GM18520 (cell line): ENCODE data around the gene HIPK2.
"Not testable (repeated sequence)": the region's sequence is repeated elsewhere in the genome, so short reads cannot be mapped to it uniquely, and the experiment has no call there.

Source experiments
- ATAC-seq: cut with Tn5 transposase; IDR thresholded peaks from one replicate; pipeline ENCODE4 v1.9.1; 2021; ENCODE audit not compliant: unreplicated experiment

HIPK2 gene

DNA sequence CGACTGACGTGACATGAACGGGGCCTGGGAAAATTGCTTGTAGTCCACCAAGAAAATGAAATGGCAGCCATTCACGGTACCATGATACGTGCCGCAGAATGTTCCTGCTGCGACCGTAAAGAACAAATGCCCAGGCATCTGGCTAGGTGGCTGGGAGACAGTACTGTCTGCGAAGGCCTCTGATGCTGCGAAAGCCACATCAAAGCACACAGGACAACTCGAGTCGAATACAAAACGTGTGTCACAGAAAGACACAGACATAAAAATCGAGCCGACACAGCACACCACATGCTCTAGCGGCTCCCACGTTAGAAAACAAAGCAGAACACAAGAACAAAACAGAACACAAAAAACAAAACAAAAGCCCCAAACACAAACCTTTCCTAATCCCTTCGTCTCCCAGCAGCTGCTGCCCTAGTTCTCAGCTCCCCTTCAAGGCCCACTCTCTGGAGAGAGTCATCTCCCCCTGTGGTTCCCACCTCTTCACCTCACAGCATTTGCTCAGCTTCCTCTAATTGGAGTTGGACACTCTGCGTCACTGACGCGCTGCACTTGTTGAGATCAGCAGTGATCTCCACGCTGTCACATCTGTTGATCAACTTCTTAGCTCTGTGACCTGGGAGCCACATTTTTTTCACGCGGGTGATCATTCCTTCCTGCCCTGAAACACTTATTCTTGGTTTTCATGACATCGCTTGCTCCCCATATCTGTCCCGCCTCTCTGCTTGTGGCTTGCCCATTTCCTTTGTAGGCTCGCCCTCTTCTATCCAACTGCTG is 142.1 kb downstream of the HIPK2 start:
- ATAC-seq = no peak

DNA sequence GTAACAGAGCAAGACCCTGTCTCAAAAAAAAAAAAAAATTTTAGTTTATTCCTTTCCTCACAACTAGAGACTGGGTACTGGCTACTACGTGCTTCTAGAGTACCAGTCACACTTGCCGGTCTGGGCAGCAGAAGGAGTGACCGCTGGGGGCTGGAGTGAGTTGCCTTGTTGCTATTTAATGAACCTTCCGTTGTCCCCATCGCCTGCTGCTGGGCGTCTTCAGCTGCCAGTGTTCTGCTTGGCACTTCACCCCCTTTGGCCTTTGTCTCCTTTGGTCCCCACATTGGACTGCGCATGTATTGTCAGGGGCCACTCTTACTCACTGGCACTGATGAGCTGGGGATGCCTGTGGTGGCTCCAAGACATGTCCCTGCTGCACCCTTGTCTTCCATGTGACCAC is 143.7 kb downstream of the HIPK2 start:
- no peak for ATAC-seq

DNA sequence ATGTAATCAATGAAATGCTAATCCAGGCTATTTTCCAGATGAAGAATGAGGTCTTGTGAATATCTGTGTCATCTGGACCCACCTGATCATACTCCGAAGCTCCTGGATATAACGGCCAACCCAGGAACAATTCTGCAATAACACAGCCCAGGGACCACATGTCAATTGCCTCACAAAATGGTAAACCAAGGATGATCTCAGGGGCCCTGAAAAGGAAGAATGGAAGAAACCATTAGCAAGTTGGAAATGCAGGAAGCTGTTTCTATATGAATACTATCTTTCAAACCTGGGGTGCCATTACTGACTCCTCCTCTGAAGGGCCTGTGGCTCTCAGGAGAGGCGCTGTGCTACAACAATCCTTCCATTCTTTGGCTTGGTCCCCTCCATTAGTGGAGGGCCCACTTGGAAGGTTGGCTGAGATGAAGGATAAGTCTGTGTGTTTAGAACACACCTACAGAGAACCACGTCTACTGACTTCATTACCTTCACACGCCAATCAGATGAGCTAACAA is 146.2 kb downstream of the HIPK2 start:
- no peak for ATAC-seq

DNA sequence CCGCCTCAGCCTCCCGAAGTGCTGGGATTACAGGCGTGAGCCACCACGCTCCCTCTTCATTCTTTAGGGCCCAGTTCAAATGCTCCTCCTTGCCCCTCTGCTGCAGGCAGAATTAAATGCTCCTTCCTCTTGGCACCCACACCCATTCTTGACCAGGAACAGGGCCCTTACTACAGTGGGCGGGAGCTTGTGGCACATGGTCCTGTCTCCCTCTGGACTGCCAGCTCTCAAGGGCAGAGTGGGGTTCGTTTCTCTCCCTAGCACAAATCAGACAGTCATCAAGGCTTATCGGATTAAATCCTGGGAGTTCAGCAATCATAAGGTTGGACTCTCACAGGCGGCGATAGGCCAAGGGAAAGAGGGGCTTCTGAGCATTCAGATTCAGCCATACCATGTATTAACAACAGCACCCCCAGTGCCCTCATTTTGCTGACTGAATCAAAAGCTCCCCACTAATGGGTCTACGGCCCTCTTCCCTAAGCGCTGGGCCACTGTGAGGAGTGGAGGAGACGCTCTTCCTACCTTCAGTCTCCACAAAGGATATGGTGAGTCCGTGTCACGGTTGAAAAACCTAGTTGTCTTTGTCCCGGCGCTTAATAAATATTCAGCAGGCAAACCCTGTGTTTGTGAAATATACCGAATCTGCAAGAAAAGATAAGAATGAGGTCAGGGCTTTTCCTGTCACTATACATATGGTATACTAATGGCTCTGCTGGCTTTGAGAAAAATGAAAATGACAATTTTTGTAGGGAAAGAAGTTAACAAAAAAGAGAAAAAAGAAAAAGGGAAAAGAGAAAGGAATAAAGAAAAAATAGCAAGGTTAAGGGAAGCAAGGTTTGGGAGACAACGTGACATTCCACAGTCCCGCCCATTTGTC is 146.9 kb downstream of the HIPK2 start:
- no peak for ATAC-seq

DNA sequence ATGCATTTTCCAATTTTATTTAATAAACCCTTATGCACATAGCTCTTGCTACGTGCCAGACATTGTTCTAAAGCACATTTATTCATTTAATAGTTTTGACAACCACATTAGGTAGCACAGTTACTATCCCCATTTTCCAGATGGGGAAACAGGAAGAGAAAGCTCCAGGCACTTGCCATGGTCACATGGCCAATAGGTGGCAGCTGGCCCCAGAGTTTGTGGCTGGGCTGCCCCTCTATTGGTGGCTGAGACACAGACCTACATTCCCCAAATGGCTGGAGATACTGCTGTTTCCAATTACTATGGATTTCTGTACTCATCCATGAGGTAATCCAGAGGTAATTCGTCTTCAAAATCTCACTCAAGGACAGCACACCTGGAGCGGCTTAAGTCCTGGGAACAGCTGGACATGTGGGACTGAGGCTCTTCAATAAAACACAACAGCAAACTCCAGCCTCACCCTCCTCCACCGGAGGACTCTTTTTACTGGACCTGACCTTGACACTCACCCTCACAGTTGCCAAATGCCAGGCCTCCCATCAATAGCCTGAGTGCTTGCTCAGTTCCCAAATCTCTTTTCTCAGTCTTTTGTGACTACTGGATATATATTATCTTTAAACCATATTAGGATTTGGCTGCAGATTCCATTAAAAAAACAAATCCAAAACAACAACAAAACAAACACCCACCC is 148.3 kb downstream of the HIPK2 start:
- ATAC-seq = no peak

DNA sequence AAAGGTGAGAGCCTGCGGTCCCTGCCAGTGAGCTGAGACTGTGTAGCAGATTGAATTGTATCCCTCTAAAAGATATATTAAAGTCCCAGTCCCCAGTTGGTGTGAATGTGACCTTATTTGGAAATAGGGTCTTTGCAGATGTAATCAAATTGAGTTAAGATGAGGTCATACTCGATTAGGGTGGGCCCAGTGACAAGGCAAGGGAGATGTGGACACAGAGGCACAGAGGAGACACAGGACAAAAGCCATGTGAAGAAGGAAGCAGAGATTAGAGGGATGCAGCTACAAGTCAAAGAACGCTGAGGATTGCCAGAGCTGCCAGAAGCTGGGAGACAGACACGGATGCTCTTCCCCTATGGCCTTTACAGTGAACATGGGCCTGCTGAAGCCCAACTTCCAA is 150.0 kb downstream of the HIPK2 start:
- ATAC-seq = no peak

DNA sequence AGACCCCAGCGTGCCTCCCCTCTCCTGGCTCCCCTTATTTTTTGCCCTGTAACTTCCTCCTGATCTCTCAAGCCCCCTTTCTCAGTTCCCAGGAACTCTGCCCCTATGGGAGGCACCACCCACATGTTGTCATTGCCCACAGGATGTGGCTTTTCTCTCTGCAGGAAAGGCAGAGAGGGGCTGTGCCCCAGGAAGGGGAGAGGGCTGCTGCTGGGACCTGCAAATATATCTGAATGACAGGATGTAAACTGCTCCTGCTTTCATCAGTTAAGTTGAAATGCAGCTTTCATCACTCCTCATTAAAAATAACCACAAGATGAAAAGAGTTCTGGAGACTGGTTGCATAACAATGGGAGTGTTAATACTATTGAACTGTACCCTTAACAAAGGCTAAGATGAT is 151.0 kb downstream of the HIPK2 start:
- no peak for ATAC-seq

DNA sequence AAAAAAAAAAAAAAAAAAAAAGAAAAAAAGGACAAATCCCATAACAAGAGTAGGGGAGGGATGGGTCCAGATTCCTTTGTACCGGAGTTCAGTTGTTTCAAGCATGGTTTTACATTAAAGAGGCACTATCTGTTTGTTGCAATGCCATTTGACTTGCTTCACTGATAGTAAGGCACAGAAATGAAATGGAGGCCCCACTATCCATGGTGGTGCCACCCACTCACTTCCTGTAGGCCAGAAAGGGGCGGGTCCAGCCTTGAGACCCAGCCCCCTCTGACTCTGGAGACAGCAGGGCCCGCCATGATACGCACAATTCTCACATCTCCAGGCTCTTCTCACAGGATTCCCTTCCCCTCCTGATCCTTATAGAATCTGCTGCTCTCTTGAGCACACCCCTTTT is 154.3 kb downstream of the HIPK2 start:
- ATAC-seq = no peak

DNA sequence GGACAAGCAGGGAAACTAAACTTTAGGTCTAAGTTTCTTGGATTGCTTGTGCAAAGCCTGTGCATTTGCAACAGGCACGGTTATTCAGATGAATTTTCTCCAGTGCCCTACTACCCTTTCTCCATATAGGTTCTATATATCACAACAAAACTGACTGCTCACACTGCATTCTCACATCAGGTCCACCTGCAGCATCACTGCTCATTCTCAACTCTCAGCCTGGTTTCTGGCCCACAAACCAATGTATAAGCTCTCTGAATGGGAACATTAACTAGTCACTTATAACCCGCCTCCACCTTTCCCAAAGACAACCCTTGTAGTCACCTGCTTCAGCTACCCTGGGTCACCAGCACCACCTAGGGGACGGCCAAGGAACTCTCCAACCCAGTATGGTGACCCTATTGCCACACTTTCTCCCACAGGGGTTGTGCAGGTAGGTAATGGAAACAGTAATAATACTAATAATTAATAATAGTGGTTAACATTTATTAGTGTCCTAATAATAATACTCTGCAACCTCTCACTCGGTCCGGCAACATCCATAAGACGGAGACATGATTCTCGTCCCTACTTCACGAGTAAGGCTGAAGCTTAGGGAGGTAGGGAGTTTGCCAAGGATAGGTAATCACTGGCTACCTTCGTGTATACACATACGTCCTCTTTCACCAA is 157.0 kb downstream of the HIPK2 start:
- ATAC-seq = no peak

DNA sequence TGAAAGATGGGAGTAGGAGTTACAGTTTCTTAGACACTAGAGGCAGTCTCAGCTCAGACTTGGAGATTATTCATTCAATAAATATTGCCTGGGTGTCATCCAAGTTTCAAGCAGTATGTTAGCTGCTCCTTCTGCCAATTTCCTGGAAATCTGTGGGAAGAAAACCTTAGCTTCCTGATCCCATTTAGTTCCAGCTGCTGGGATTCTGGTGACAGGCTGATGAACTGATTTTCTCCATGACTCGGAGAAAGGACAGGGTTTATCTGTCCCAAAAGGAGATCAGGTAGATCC is 158.5 kb downstream of the HIPK2 start:
- ATAC-seq = no peak

DNA sequence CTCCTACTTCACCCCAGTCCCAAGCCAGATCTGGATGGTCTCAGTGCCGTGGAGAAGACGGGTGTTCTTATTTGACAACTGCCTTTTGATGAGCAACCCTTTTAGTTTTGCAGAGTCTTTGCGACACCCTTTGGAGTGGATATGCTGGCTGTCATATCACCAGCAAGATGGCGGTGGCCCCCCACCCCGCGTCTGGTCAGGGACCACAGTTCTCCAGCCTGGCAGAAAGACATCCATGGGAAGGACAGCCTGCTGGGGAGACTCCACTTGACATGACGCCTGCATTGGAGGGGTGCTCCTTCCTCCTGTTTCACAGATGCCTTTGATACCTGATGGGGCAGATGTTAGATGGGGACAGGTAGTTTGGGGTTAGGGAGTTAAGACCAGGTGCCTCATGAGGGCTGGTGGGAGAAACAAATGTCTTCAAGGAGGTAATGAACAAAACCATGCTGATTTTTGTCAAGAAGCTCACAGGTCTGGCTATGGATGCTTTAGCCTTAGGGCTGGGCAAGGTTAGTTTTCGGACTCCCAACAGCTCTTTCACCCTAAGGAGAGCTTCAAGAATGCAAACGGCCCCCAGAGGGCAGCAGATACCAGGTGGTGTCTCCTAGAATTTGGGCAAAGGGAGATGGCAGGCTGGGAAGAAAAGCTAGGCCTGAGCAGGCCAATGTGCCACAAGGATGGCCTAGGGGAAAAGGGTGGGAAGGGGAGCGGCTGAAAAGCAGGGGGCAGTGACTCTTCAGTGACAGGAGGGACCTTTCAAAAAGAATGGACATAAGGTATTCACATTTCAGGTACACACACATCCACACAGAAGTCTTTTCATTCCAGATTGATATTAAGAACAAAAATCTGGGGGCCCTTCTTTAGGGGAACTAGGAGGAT is 159.1 kb downstream of the HIPK2 start:
- ATAC-seq = no peak

DNA sequence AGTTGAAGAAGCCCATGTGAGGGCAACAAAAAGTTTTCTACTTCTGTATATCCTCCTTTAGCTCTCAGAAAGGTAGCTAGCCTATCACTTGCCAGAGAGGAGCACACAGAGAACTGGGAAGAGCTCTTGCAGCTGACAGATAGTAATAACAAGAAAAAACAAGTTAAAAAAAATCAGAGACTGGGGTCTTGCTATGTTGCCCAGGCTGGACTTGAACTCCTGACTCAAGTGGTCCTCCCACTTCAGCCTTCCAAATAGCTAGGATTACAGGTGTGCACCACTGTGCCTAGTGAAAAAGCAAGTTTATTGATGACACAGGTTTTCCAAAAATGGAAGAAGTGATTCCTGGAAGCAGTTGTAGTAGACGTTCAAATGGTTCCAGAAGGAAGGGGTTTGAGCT is 160.7 kb downstream of the HIPK2 start:
- ATAC-seq = no peak

DNA sequence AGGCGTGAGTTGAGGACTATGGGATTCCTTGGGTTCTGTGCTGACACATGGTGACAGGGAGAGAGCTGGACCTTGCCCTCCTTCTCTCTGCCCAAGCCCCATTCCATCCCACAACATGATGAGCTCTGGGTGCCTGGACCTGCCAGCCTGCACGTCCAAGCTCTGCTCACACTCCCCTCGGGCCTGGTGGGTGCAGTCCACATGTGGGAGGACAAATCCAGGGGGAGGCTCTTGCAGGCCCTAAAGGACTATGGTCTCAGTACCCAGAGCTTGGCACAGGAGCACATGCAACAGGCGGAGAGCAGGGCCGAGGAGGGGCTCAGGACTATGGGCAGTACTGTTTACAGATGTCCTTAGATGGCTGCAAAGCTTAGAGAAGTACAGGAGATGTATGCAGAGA is 162.9 kb downstream of the HIPK2 start:
- no peak for ATAC-seq

DNA sequence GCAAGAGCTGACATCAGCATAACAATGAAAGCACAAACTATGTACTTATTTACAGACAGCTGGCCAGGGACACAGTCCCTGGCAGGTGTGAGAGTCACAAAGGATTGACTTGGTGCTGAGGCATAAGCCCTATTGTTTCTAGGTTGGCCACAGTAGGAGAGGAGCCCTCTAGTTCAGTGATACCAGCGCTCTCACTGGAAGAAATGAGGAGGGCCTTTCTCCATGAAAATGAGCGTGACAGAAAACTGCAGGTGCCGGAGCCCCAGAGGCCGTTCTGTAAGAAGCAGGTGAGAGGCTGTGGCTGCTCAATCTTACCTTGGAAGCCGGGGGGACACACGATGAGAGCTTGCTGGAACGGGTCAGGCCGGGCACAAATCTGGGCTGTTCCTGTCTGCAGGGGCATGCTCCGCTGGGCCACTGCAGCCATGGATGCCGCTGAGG is 163.8 kb downstream of the HIPK2 start:
- no peak for ATAC-seq

DNA sequence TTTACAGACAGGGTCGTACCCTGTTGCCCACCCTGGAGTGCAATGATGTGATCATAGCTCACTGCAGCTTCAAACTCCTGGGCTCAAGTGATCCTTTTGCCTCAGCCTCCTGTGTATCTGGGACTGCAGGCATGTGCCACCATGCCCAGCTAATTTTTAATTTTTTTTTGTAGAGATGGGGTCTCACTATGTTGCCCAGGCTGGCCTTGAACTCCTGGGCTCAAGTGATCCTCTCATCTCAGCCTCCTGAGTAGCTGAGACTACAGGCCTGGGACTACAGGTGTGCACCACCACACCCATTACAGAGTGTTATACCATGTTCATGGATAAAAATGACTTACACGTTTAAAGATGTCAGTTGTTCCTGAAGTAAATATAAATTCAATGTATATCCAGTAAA is 166.2 kb downstream of the HIPK2 start:
- ATAC-seq = not testable (repeated sequence)

DNA sequence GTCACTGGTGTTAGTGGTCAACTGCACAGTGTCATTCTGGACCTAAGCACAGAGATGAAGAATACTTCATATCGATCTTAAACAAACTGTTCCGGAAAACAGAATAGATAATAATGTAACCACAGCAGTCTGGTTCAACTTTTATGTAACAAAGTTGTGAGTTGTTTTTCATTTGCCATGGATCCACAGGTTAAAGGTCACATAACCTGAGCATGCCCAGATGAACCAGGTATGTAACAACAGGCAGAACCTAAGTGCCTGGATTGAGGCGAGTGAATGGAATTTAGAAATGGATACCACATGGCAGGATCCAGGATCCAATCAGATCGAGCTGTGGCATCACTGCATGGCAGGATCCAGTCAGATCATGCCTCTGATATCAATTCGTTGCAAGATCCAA is 167.2 kb downstream of the HIPK2 start:
- no peak for ATAC-seq

DNA sequence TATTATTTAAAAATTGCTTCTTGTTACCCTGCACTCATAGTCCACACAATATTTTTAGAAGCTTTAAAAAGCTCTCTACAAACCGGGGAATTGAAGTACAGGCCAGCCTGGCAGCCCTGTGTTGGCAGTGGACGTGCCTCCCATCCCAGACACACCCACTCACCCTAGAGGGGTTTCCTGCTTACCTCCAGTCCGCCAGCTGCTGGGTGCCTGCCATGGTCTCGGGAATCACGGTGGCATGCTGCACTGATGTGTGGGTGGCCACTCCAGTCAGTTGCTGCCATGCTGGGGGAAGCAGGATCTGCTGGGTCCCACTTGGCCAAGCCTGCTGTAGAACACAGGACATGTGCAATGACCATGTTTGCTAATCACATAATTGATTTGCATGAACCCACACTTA is 173.9 kb downstream of the HIPK2 start:
- ATAC-seq = no peak

DNA sequence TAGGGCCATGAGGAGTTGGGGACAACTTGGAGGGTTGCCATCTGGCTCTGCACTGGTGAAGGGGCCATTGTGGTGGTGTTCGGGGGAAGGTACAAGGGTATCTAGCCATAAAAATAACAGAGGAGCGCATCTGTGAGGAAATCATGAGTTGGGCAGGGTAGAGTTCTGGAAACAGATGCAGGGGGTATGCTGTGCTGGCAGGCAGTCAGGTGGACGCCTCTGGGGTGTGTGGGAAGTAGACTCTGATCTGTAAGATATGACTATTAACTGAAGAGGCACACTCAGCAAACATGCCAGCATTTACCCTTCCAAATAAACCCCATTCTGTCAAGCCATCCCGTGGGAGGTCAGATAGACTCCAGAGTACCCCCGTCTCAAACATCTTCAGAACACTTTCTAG is 174.5 kb downstream of the HIPK2 start:
- ATAC-seq = no peak

DNA sequence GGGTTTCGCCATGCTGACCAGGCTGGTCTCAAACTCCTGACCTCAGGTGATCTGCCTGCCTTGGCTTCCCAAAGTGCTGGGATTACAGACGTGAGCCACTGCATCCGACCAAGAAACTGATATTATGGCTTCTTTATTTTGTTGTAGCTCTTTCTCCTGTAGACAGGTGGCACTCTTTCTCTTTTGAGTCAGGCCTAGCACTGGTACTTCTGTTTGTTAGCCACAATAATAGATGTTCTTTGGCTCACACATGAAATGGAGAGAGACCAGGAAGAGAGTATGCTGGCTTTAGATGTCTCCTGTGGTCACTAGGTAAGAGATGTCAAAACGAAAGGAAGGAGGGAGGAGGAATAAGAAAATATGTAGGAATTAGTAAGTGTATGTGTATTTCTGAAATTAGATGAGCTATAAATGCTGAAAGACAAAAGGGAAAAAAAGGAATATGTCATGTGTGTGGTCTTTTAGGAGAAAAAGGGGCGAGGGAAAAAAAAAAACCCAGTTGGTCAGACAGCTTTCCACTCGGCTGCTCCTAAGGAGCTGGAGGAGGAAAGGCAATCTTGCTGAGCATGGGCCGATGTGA is 175.6 kb downstream of the HIPK2 start:
- ATAC-seq = no peak

DNA sequence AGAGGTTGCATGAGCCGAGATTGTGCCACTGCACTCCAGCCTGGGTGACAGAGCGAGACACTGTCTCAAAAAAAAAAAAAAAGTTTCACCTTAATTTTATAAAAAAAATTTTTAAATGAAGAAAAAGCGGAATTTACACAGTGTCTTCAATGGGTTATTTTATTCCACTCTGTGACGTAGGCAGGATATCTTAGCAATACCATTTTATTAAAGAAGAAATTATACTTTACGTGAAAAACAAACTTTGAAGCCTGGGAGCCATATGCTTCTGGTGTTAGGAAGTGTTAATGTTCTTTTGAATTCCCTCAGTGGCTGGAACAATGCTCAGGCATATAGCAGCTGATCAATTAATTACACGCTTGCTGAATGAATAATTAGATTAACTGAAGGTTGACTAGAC is 176.6 kb downstream of the HIPK2 start:
- ATAC-seq = no peak
